Activated CD4-positive, alpha-beta T cell treated with anti-CD3 and anti-CD28 coated beads, Interleukin-2, amount 10 ng/mL, durations not matched to agents 7 days and 5 days (primary cell): Measurements from ENCODE around the gene ANK2. TPM values are rescaled to one million over a fixed set of nuclear protein-coding genes. Genes with fewer than 3 reads are reported as not detected.

ENCODE experiments used
- CTCF ChIA-PET: fragments of 350-600 bp; sonication (Branson Sonifier 250); formaldehyde crosslinking; loops from one replicate; lab custom pipeline; 2021; ENCODE audit warnings: antibody characterized with exemption; lab: Charles Lee
- POLR2A ChIA-PET: fragments of 350-600 bp; sonication (Branson Sonifier 250); formaldehyde crosslinking; loops from one replicate; lab custom pipeline; 2021; ENCODE audit warnings: antibody characterized with exemption; lab: Charles Lee
- DNase-seq: peaks from one replicate; pipeline ENCODE4 v3.0.0-alpha.2; 2020
- H3K27ac Mint-ChIP-seq: one replicate; pipeline ENCODE4 v1.8.0; 2021; ENCODE audit warnings: mild to moderate bottlenecking, moderate library complexity, mixed read lengths
- H3K27me3 Mint-ChIP-seq: one replicate; pipeline ENCODE4 v1.8.0; 2021; ENCODE audit warnings: mixed read lengths
- H3K36me3 Mint-ChIP-seq: one replicate; pipeline ENCODE4 v1.8.0; 2021; ENCODE audit warnings: low read depth, mixed read lengths
- H3K4me1 Mint-ChIP-seq: one replicate; pipeline ENCODE4 v1.8.0; 2021; ENCODE audit warnings: mixed read lengths
- H3K4me3 Mint-ChIP-seq: one replicate; pipeline ENCODE4 v1.8.0; 2021; ENCODE audit warnings: mild to moderate bottlenecking, moderate library complexity, mixed read lengths
- H3K9me3 Mint-ChIP-seq: one replicate; pipeline ENCODE4 v1.8.0; 2021; ENCODE audit warnings: mixed read lengths
- total RNA-seq, 2 experiments: library from RNA; stranded (reverse); gene quantifications; one replicate each; pipeline ENCODE4 v1.2.3, GENCODE V29; 2021

Gene ANK2
- under 1 TPM; 0.42 to 0.67 TPM for total RNA-seq

GRCh38 chr4:113049421-113050370 lies at the start of gene ANK2:
Gene ANK2, plus strand, starts transcription at chr4:113049653. Its CDS starts 76 bp downstream, at chr4:113049729.
- no peaks in the 10 kb centered on the region for H3K27me3 Mint-ChIP-seq
- CTCF ChIA-PET: no interaction called here

DNA sequence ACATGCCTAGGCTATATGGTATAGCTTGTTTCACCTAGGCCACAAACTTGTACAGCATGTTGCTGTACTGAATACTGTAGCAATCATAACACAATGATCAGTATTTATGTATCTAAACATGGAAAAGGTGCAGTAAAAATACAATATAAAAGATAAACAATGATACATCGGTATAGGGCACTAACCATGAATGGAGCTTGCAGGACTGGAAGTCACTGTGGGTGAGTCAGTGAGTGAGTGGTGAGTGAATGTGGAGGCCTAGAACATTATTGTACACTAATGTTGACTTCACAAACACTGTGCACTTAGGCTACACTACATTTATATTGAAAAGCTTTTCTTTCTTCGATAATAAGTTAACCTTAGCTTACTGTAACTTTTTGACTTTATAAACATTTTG lies 45.6 kb upstream of the ANK2 start:
- ChIA-PET CTCF (no interaction called here), POLR2A (no interaction called here)
- Mint-ChIP-seq H3K27me3 (no peaks in the 10 kb centered on the region), H3K36me3 (no peaks in the 10 kb centered on the region), H3K4me1 (no peaks in the 10 kb centered on the region), H3K9me3 (no peaks in the 10 kb centered on the region), H3K4me3 (no peak overlapping the region), H3K27ac (no peak overlapping the region)
- DNase-seq: no peak

More at GRCh38 chr4:113049421-113050370, at the start of gene ANK2:
- DNase-seq: no peak
- no peak within 1 kb of the TSS for H3K27ac Mint-ChIP-seq
- no peaks in the 10 kb centered on the region for H3K36me3 Mint-ChIP-seq
- no peaks in the 10 kb centered on the region for H3K9me3 Mint-ChIP-seq
- POLR2A ChIA-PET: no interaction called here
- no peak within 1 kb of the TSS for H3K4me3 Mint-ChIP-seq
- no peaks in the 10 kb centered on the region for H3K4me1 Mint-ChIP-seq

- Mint-ChIP-seq H3K36me3 (no peaks in the 10 kb centered on the region), H3K4me1 (no peaks in the 10 kb centered on the region), H3K4me3 (no peak overlapping the region), H3K27ac (no peak overlapping the region), H3K27me3 (no peaks in the 10 kb centered on the region), H3K9me3 (no peaks in the 10 kb centered on the region)
- POLR2A ChIA-PET: no interaction called here
- no peak for DNase-seq
- CTCF ChIA-PET: no interaction called here
These were observed 44.8 kb upstream of the ANK2 start for GRCh38 chr4:113004655-113005054.

GRCh38 chr4:113006632-113007031 lies 42.8 kb upstream of the ANK2 start:
- H3K4me3 Mint-ChIP-seq: no peak overlapping the region
- H3K36me3 Mint-ChIP-seq: no peaks in the 10 kb centered on the region
- H3K9me3 Mint-ChIP-seq: no peaks in the 10 kb centered on the region
- ChIA-PET CTCF (no interaction called here), POLR2A (no interaction called here)
- no peaks in the 10 kb centered on the region for H3K4me1 Mint-ChIP-seq
- DNase-seq: no peak
- no peak overlapping the region for H3K27ac Mint-ChIP-seq
- H3K27me3 Mint-ChIP-seq: no peaks in the 10 kb centered on the region

DNA sequence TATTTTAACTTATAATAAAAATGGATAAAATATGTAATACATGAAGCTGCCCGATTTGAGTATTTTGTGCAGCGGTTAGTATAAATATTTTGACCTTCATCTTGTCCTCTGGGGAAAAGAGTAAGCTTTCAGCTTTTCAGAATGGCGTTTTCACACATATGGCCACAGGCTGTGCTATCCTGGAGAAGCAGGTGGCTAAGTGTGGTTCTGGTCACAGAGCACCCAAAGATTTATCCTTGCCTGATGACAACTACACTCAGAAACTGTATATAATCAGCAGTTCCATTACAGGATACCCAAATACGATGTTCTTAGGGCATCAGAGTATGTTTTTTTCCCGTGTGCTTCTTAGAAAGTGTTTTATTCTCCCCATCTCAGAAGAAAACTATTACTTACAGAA lies 42.3 kb upstream of the ANK2 start:
- ChIA-PET CTCF (no interaction called here), POLR2A (no interaction called here)
- Mint-ChIP-seq H3K4me3 (no peak overlapping the region), H3K27me3 (no peaks in the 10 kb centered on the region), H3K9me3 (no peaks in the 10 kb centered on the region), H3K4me1 (no peaks in the 10 kb centered on the region), H3K36me3 (no peaks in the 10 kb centered on the region), H3K27ac (no peak overlapping the region)
- DNase-seq: no peak

DNA sequence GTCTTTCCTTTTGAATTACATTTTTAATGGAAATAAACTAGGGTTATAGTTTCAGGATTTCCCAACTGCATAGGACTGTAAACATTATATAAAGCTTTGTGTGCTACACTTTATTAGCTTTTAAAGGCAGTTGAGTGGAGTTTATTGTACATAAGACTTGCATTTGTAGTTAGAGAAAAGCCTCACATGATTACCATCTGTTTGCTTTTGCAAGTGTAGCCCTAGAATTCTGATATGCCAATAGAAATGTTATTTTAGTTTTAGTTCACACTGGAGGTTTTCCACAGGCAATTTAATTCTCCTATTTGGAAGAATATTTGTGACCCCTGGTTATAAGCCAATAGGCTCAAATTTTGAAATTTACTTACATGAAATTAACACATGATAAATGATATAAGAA lies 41.3 kb upstream of the ANK2 start:
- H3K4me3 Mint-ChIP-seq: no peak overlapping the region
- no peaks in the 10 kb centered on the region for H3K27me3 Mint-ChIP-seq
- POLR2A ChIA-PET: no interaction called here
- no peaks in the 10 kb centered on the region for H3K9me3 Mint-ChIP-seq
- no peaks in the 10 kb centered on the region for H3K4me1 Mint-ChIP-seq
- CTCF ChIA-PET: no interaction called here
- no peaks in the 10 kb centered on the region for H3K36me3 Mint-ChIP-seq
- no peak overlapping the region for H3K27ac Mint-ChIP-seq
- DNase-seq: no peak

DNA sequence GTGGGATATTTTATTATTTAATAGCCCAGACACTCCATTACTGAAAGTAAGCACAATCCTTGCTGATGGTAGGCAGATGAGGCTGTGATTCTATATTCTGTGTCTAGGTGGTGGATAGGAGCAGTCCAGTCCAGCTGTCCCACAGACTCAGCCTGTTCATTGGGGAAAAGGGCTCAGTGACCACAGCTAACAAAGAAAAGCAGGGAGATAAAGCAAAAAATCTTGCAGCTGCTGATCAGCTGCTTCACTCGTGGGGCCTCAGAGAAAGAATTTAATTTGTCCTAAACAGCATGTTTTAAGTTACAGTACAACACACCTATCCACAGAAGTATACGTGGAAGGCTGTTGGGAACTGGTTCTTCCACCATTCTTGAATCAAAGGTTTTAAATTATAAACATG lies 40.7 kb upstream of the ANK2 start:
- DNase-seq: no peak
- ChIA-PET POLR2A (no interaction called here), CTCF (no interaction called here)
- H3K4me3 Mint-ChIP-seq: no peak overlapping the region
- no peaks in the 10 kb centered on the region for H3K4me1 Mint-ChIP-seq
- no peaks in the 10 kb centered on the region for H3K27me3 Mint-ChIP-seq
- no peaks in the 10 kb centered on the region for H3K36me3 Mint-ChIP-seq
- H3K9me3 Mint-ChIP-seq: no peaks in the 10 kb centered on the region
- H3K27ac Mint-ChIP-seq: no peak overlapping the region

DNA sequence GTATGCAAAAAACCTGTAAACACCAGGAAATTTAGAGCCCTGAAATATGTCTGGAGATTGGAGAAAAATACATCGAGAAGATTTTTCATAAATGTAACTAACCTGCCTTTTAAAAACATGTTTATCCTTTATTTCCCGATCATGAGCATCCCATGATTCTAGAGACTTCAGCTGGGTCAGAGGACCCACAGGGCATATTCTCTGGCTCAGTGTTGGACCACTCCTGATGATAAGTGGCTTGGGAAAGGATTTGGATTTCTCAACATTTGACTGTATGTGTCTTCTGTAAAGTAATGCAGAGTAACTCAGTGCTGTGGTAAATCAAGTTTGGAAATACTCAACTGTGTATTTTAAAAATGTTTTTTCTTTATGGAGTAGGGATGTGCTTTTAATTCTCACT lies 40.0 kb upstream of the ANK2 start:
- Mint-ChIP-seq H3K36me3 (no peaks in the 10 kb centered on the region), H3K4me3 (no peak overlapping the region), H3K4me1 (no peaks in the 10 kb centered on the region), H3K27ac (no peak overlapping the region), H3K9me3 (no peaks in the 10 kb centered on the region), H3K27me3 (no peaks in the 10 kb centered on the region)
- DNase-seq: no peak
- ChIA-PET POLR2A (no interaction called here), CTCF (no interaction called here)

- H3K27ac Mint-ChIP-seq: no peak overlapping the region
- H3K36me3 Mint-ChIP-seq: no peaks in the 10 kb centered on the region
- ChIA-PET POLR2A (no interaction called here), CTCF (interaction anchor here (1.3 kb wide), 1 partner anchor 9 kb away, joined by 3 read pairs; no protein-coding TSS in a partner anchor)
- DNase-seq: no peak
- no peaks in the 10 kb centered on the region for H3K4me1 Mint-ChIP-seq
- H3K27me3 Mint-ChIP-seq: no peaks in the 10 kb centered on the region
- H3K9me3 Mint-ChIP-seq: no peaks in the 10 kb centered on the region
- no peak overlapping the region for H3K4me3 Mint-ChIP-seq
These were observed 37.2 kb upstream of the ANK2 start for GRCh38 chr4:113012122-113012725.

DNA sequence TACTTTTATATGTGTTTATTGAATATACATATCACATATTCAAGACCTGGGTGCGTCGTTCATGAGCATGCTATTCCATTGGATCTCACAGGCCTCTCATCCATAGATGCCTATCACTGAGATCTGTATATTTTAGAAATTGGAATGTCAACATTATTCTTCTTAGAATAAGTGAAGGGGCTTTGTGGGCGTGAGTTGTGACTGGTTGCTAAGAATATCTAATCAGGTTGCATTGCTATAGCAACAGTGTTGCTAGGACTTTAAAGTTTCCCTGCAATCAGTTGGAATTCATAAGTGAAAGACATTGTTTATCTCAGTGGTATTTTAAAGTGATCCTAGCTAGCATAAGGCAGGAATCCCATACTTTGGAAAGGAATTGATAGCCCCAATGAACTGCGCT lies 36.7 kb upstream of the ANK2 start:
- ChIA-PET POLR2A (no interaction called here), CTCF (interaction anchor here (1.3 kb wide), 1 partner anchor 9 kb away, joined by 3 read pairs; no protein-coding TSS in a partner anchor)
- no peak overlapping the region for H3K4me3 Mint-ChIP-seq
- H3K4me1 Mint-ChIP-seq: no peaks in the 10 kb centered on the region
- no peaks in the 10 kb centered on the region for H3K36me3 Mint-ChIP-seq
- no peaks in the 10 kb centered on the region for H3K27me3 Mint-ChIP-seq
- no peak overlapping the region for H3K27ac Mint-ChIP-seq
- H3K9me3 Mint-ChIP-seq: no peaks in the 10 kb centered on the region
- DNase-seq: no peak

- no peaks in the 10 kb centered on the region for H3K27me3 Mint-ChIP-seq
- no peaks in the 10 kb centered on the region for H3K36me3 Mint-ChIP-seq
- no peak for DNase-seq
- H3K27ac Mint-ChIP-seq: no peak overlapping the region
- POLR2A ChIA-PET: no interaction called here
- H3K9me3 Mint-ChIP-seq: no peaks in the 10 kb centered on the region
- CTCF ChIA-PET: no interaction called here
- no peak overlapping the region for H3K4me3 Mint-ChIP-seq
- H3K4me1 Mint-ChIP-seq: no peaks in the 10 kb centered on the region
These were observed 35.7 kb upstream of the ANK2 start for GRCh38 chr4:113013751-113014150.

DNA sequence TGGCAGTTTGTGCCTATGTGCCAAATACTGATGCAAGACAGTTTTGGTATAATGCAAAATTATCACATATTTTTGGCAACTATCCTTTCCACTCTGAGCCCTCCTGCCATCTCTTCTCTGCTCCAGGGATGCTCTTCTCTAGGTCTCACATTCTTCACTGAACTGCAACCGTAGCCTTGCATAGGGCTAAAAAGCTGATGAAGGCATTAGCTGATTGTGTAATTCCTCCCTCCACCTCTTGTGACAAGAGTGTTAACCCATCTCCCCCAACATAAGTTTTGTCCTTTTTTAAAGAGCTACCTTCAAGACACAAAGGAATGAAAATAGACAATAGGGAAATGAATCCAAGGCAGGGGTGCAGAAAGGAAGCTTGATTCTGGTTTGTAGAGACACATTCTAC lies 33.1 kb upstream of the ANK2 start:
- H3K27ac Mint-ChIP-seq: no peak overlapping the region
- POLR2A ChIA-PET: no interaction called here
- no peak for DNase-seq
- CTCF ChIA-PET: no interaction called here
- H3K36me3 Mint-ChIP-seq: no peaks in the 10 kb centered on the region
- H3K4me1 Mint-ChIP-seq: no peaks in the 10 kb centered on the region
- H3K4me3 Mint-ChIP-seq: no peak overlapping the region
- no peaks in the 10 kb centered on the region for H3K9me3 Mint-ChIP-seq
- H3K27me3 Mint-ChIP-seq: no peaks in the 10 kb centered on the region

DNA sequence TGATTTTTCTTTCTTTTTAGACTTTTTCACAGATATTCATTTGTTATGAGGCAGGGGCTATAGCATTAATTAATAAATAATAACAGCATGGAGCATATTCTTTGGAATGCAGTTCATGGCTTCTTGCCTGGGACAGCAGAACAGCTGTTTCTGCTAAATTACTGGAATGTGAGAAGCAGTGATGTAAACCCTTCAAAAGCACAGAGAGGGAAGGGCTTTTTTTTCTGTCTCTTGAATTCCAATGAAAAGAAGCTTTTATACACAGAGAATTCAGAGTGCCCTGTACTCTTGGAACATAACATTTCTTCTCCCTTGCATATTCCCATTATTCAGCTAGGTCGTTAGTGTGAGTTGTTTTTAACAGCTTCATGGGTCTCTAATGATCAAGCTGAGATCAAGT lies 28.5 kb upstream of the ANK2 start:
- Mint-ChIP-seq H3K27me3 (no peaks in the 10 kb centered on the region), H3K36me3 (no peaks in the 10 kb centered on the region)
- POLR2A ChIA-PET: no interaction called here

More for the DNA sequence above, 28.5 kb upstream of the ANK2 start:
- Mint-ChIP-seq H3K9me3 (no peaks in the 10 kb centered on the region), H3K27ac (no peak overlapping the region), H3K4me3 (no peak overlapping the region), H3K4me1 (no peaks in the 10 kb centered on the region)
- no peak for DNase-seq
- CTCF ChIA-PET: interaction anchor here (0.7 kb wide), 1 partner anchor 9 kb away, joined by 3 read pairs; no protein-coding TSS in a partner anchor
